BE2C (cell line): Measurements from ENCODE around the gene FAM81A.

Experiments
- DNase-seq: peaks from one replicate; pipeline ENCODE4 v3.0.0-alpha.2; 2020
- H3K27me3 ChIP-seq: fragments of 250-450 bp; sonication (Bioruptor Pico); 2 replicates; pipeline ENCODE4 v1.5.1; 2020; ENCODE audit warnings: mild to moderate bottlenecking
- H3K36me3 ChIP-seq: fragments of 250-450 bp; sonication (Bioruptor Pico); 2 replicates; pipeline ENCODE4 v1.5.1; 2020; ENCODE audit warnings: mild to moderate bottlenecking
- H3K4me1 ChIP-seq: fragments of 250-450 bp; sonication (Bioruptor Pico); 2 replicates; pipeline ENCODE4 v1.5.1; 2020
- H3K4me3 ChIP-seq: 2 replicates; pipeline ENCODE4 v1.5.1; 2011; ENCODE audit warnings: low read depth, low read length
- H3K9me3 ChIP-seq: fragments of 250-450 bp; sonication (Bioruptor Pico); 2 replicates; pipeline ENCODE4 v1.5.1; 2020
- TF ChIP-seq, protein P1 (sequence below): IDR thresholded peaks from 2 replicates; pipeline ENCODE4 v1.5.1; 2012; ENCODE audit warnings: mild to moderate bottlenecking, low read depth, low read length

The FAM81A gene

DNA sequence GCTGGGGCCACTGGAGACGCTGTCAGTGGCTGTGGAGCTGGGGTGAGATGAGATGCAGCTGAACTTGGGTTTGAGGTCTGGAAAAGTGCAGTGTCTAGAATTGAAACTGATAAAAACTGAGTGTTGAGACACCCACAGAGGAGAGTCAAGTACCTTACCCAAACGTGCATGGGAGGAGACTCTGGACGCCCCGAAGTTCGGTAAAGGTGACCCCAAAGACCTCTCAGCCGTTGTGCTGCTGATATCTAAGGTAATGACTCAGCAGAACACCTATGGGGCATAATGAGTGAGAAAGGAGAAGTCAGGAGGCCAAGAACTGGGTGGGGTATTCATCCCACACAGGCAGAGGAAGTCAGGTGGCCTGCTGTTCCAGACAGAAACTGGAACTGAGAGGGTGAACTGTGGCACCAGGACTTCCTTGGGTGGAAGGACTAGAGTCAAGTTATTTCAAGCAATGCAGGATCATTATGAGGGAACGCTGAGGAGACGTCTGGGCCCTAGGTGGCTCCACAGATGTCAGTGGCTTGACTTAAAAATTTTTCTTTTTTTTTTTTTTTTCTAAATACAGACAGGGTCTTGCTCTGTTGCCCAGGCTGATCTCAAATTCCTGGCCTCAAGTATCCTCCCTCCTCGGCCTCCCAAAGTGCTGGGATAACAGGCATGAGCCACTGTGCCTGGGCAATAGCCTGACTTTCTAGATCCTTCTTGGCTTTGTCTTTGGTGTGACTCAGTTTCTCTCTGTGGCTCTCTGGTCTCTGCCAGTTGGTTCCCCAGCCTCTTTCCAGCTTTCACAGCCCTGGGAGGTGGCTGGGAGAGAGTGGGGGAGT lies 105.9 kb downstream of the FAM81A start:
- no peaks in the 10 kb centered on the region for H3K36me3 ChIP-seq
- peaks cover 16% of the 10 kb centered on the region for H3K27me3 ChIP-seq
- DNase-seq: no peak
- no peak overlapping the region for H3K4me3 ChIP-seq
- TF ChIP-seq, protein P1, sequence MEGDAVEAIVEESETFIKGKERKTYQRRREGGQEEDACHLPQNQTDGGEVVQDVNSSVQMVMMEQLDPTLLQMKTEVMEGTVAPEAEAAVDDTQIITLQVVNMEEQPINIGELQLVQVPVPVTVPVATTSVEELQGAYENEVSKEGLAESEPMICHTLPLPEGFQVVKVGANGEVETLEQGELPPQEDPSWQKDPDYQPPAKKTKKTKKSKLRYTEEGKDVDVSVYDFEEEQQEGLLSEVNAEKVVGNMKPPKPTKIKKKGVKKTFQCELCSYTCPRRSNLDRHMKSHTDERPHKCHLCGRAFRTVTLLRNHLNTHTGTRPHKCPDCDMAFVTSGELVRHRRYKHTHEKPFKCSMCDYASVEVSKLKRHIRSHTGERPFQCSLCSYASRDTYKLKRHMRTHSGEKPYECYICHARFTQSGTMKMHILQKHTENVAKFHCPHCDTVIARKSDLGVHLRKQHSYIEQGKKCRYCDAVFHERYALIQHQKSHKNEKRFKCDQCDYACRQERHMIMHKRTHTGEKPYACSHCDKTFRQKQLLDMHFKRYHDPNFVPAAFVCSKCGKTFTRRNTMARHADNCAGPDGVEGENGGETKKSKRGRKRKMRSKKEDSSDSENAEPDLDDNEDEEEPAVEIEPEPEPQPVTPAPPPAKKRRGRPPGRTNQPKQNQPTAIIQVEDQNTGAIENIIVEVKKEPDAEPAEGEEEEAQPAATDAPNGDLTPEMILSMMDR: no peak
- H3K9me3 ChIP-seq: no peaks in the 10 kb centered on the region
- H3K4me1 ChIP-seq: no peaks in the 10 kb centered on the region

DNA sequence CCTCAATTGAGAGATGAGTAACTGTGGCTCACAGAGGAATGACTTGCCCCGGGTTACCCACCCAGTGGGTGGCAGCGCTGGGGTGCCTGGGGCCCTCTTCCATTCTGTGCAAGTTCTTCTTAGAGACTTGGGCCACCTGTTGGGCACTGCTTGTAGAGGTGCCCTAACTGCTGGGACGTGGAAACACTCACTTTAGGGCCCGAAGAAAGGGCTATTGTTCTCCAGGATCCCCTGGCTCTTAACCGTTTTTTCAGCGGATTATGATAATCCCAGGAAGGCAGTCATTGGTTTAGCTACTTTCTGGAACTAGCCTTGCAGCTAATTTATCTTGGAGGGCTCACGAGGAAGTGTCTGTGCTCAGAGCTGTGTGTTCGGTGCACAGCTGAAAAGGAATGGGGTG lies 107.6 kb downstream of the FAM81A start:
- no peak overlapping the region for H3K4me3 ChIP-seq
- TF ChIP-seq, protein P1: no peak
- H3K36me3 ChIP-seq: no peaks in the 10 kb centered on the region
- no peaks in the 10 kb centered on the region for H3K4me1 ChIP-seq
- DNase-seq: no peak
- H3K27me3 ChIP-seq: peaks cover 16% of the 10 kb centered on the region
- no peaks in the 10 kb centered on the region for H3K9me3 ChIP-seq

DNA sequence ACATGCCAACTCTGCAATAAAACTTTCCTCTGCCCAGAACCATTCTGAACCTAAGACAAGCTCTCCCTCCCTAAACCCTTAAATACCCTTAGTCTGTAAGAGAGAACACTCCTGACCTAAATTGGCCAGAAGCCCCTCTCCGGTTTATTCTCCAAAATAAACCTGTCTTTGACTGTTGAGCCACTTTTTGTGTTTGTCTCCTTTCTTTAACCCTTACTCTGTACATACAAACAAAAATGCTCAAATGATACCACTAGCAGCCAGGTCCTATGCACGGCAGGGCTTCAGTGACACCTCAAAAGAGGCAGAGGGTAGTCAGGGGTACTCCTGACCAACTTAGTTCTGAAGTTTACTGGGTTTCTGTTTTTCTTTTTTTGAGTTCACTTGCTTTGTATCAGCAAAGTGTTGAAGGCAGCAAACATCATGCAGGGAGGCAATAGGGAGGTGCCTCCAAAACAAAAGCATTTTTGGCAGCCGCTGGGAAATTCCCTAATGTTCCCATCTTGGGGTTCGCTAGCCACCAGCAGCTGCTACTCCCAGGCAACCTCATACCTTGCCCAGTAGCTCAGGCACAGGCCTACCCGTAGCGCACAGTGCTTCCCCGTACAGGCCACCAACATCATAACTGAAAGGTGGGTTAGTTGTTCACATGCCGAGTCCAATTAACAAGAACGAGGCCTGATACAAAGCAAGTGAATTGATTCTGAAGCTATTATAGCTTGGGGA lies 110.7 kb downstream of the FAM81A start:
- no peak for DNase-seq
- TF ChIP-seq, protein P1: no peak

DNA sequence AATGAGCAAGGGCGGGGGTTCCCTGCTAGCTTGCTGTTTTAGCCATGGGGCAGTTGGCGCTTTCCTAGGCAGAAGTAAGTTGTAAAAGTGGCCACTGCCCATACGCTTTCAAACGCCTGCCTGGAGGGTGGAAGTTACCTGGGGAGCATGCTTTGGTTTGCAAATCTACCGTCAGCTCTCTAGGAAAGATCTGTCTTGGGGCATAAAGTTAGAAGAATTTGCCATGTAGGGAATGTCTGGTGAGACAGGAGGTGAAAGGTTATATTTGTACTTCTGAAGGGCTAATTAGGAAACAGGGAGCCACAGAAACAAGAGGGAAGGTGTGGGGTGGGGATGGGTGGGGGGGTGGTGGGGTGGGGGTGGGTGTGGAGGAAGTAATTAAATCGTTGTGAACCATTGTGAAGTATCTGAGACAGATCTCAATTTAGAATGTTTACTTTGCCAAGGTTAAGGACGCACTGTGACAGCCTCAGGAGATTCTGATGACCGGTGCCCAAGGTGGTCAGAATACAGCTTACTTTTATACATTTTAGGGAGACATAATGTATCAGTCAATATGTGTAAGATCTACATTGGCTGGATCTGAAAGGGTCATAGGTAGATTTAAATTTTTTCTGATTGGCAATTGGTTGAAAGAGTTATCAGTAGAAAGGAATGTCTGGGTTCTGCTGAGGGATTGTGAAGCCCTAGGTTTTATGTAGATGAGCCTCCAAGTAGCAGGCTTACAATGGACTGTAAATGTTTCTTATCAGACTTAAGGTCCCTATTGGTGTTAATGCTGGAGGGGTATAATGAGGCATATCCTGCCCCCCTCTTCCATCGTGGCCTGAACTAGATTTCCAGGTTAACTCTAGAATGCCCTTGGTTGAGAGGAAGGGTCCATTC lies 111.6 kb downstream of the FAM81A start:
- H3K4me3 ChIP-seq: no peak overlapping the region
- DNase-seq: no peak

More for the DNA sequence above, 110.7 kb downstream of the FAM81A start:
- no peaks in the 10 kb centered on the region for H3K4me1 ChIP-seq
- H3K4me3 ChIP-seq: no peak overlapping the region
- H3K36me3 ChIP-seq: no peaks in the 10 kb centered on the region
- H3K9me3 ChIP-seq: no peaks in the 10 kb centered on the region
- peaks cover 13% of the 10 kb centered on the region for H3K27me3 ChIP-seq

DNA sequence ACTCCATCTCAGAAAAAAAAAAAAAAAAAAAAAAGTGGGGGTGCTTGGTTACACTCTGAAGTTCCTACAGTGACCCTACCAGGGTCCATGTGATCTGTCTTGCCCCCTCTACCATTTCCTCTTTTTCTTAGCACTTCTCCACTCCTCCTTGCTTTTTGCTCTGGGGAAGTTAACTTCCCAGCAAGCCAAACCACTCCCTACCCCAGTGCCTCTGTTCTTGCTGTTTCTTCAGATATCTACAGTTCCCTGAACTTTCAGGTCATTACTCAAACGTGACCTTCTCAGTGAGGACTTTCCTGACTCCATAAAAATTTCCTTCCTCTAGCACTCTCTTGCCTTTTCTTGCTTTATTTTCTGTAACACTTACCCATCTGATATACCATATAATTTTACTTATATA lies 112.5 kb downstream of the FAM81A start:
- TF ChIP-seq, protein P1: no peak
- no peaks in the 10 kb centered on the region for H3K4me1 ChIP-seq
- peaks cover 16% of the 10 kb centered on the region for H3K27me3 ChIP-seq
- H3K4me3 ChIP-seq: no peak overlapping the region
- no peaks in the 10 kb centered on the region for H3K36me3 ChIP-seq
- H3K9me3 ChIP-seq: no peaks in the 10 kb centered on the region
- DNase-seq: no peak

More for the DNA sequence above, 111.6 kb downstream of the FAM81A start:
- no peaks in the 10 kb centered on the region for H3K4me1 ChIP-seq
- no peaks in the 10 kb centered on the region for H3K36me3 ChIP-seq
- peaks cover 14% of the 10 kb centered on the region for H3K27me3 ChIP-seq
- H3K9me3 ChIP-seq: no peaks in the 10 kb centered on the region
- TF ChIP-seq, protein P1: no peak
